Common myeloid progenitor, CD34-positive (primary cell): ENCODE results near the gene WDR90.

Experiments
- CTCF ChIA-PET: fragments of 350-600 bp; sonication (Branson Sonifier 250); formaldehyde crosslinking; loops from one replicate; lab custom pipeline; 2021; ENCODE audit warnings: antibody characterized with exemption; lab: Charles Lee
- POLR2A ChIA-PET: fragments of 350-600 bp; sonication (Branson Sonifier 250); formaldehyde crosslinking; loops from one replicate; lab custom pipeline; 2021; ENCODE audit warnings: antibody characterized with exemption; lab: Charles Lee
- DNase-seq, 3 donors: peaks; one replicate each; pipeline versions ENCODE4 v3.0.0 to v3.0.0-alpha.2; 2013
- H3K27ac ChIP-seq, 2 experiments: 1 replicate in 1 of 2; 2 replicates in 1 of 2; pipeline ENCODE4 v1.7.0; 2013; ENCODE audit warnings: inconsistent platforms in 2 of 2, low read length in 2 of 2, mild to moderate bottlenecking in 2 of 2, low read depth in 1 of 2, moderate library complexity in 1 of 2; ENCODE audit not compliant: severe bottlenecking in 2 of 2, insufficient read depth in 1 of 2, poor library complexity in 1 of 2
- H3K27me3 ChIP-seq, 5 experiments: replicated peaks in 2 of 5; 1 replicate in 3 of 5; 2 replicates in 2 of 5; pipeline versions ENCODE4 v1.6.1 to v1.7.0; 2013; ENCODE audit warnings: low read length in 4 of 5, mild to moderate bottlenecking in 2 of 5, moderate library complexity in 2 of 5, inconsistent platforms in 1 of 5; ENCODE audit not compliant: insufficient read depth in 5 of 5, control insufficient read depth in 4 of 5
- H3K36me3 ChIP-seq, 4 experiments: 1 replicate in 2 of 4; 2 replicates in 2 of 4; pipeline versions ENCODE4 v1.6.1 to v1.7.0; 2013; ENCODE audit warnings: low read length in 3 of 4, control low read depth in 1 of 4, mild to moderate bottlenecking in 1 of 4; ENCODE audit not compliant: control insufficient read depth in 4 of 4, insufficient read depth in 4 of 4
- H3K4me1 ChIP-seq, 4 experiments: 1 replicate in 3 of 4; 2 replicates in 1 of 4; pipeline versions ENCODE4 v1.6.1 to v1.7.1; 2013; ENCODE audit warnings: low read length in 3 of 4, mild to moderate bottlenecking in 3 of 4, control low read depth in 1 of 4, inconsistent platforms in 1 of 4, moderate library complexity in 1 of 4; ENCODE audit not compliant: control insufficient read depth in 4 of 4, insufficient read depth in 4 of 4; ENCODE audit errors: control extremely low read depth in 1 of 4
- H3K4me3 ChIP-seq, 7 experiments: 1 replicate in 4 of 7; 2 replicates in 3 of 7; pipeline versions ENCODE4 v1.5.1 to v1.7.0; 2013; ENCODE audit warnings: mild to moderate bottlenecking in 7 of 7, low read length in 6 of 7, moderate library complexity in 6 of 7, inconsistent platforms in 2 of 7, low read depth in 2 of 7, control low read depth in 1 of 7; ENCODE audit not compliant: insufficient read depth in 4 of 7, control insufficient read depth in 1 of 7; ENCODE audit errors: extremely low read depth in 1 of 7
- H3K9me3 ChIP-seq, 5 experiments: 1 replicate in 4 of 5; 2 replicates in 1 of 5; pipeline versions ENCODE4 v1.6.1 to v1.7.1; 2013; ENCODE audit warnings: low read length in 4 of 5, mild to moderate bottlenecking in 2 of 5, inconsistent platforms in 1 of 5, low read depth in 1 of 5, moderate library complexity in 1 of 5; ENCODE audit not compliant: control insufficient read depth in 4 of 5, insufficient read depth in 2 of 5; ENCODE audit errors: control extremely low read depth in 1 of 5
- WGBS: methylation state at CpG from one replicate; pipeline ENCODE4 v1.1.5; 2013; ENCODE audit not compliant: insufficient coverage; 5-methylcytosine and 5-hydroxymethylcytosine counted together

The WDR90 gene

GRCh38 chr16:657487-657886, 8.3 kb downstream of the WDR90 start:
- H3K27ac ChIP-seq: no peak overlapping the region
- H3K36me3 ChIP-seq: peaks cover 0 to 58% (median 19%) of the 10 kb centered on the region in 4 experiments
- 97% methylated on average over 19 of the region's 22 CpGs for WGBS
- H3K27me3 ChIP-seq: no peaks in the 10 kb centered on the region
- peaks cover 0 to 19% (median 16%) of the 10 kb centered on the region in 4 experiments for H3K4me1 ChIP-seq
- no peak for DNase-seq
- H3K9me3 ChIP-seq: no peaks in the 10 kb centered on the region
- ChIA-PET POLR2A (no interaction called here), CTCF (no interaction called here)
- no peak overlapping the region for H3K4me3 ChIP-seq

DNA sequence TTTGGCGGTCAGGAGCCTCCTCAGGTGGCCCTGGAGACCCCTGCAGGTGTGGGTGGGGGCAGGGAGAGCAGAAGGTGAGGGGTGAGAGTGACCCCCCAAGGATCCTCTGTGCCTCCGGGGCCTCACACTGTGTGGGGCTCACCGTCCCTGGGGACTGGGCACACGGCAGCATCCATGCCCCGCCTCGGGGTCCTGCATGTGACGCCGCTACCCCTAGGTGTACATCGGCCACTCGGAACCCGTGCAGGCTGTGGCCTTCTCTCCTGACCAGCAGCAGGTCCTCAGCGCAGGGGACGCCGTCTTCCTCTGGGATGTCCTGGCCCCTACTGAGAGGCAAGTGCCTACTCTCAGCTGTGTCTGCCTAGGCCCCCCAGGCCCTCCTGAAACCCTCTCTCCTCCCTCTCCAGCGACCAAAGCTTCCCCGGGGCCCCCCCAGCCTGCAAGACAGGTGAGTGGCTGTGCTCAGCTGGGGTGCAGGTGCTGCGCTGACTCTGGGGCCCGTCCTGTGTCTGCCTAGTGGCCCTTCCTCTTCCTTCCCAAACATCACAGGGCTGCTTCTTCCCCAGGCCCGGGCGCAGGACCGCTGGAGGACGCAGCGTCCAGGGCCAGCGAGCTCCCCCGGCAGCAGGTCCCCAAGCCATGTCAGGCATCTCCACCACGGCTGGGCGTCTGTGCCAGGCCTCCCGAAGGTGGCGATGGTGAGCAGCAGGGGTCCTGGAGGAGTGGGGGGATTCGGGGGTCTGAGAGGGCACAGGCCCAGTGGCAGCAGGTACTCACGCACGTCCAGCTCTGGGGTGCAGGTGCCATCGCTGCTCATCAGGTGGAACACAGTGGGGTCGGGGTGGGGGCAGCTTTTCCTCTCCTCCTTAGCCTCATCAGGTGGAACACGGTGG, 9.8 kb downstream of the WDR90 start:
- no peak overlapping the region for H3K4me3 ChIP-seq
- peaks cover 0 to 19% (median 16%) of the 10 kb centered on the region in 4 experiments for H3K4me1 ChIP-seq
- H3K36me3 ChIP-seq: peaks cover 0 to 49% (median 17%) of the 10 kb centered on the region in 4 experiments
- CTCF ChIA-PET: interaction anchor here (0.7 to 2.7 kb wide), 9 partner anchors 9 to 267 kb away, joined by 3 to 16 read pairs (median 3); partner anchors contain the start of genes METTL26 and WDR90
- H3K27me3 ChIP-seq: no peaks in the 10 kb centered on the region
- POLR2A ChIA-PET: interaction anchor here (0.6 kb wide), 1 partner anchor 76 kb away, joined by 3 read pairs; no protein-coding TSS in a partner anchor
- WGBS: 98% methylated on average over 32 of the region's 35 CpGs
- no peaks in the 10 kb centered on the region for H3K9me3 ChIP-seq
- H3K27ac ChIP-seq: no peak overlapping the region
- no peak for DNase-seq

DNA sequence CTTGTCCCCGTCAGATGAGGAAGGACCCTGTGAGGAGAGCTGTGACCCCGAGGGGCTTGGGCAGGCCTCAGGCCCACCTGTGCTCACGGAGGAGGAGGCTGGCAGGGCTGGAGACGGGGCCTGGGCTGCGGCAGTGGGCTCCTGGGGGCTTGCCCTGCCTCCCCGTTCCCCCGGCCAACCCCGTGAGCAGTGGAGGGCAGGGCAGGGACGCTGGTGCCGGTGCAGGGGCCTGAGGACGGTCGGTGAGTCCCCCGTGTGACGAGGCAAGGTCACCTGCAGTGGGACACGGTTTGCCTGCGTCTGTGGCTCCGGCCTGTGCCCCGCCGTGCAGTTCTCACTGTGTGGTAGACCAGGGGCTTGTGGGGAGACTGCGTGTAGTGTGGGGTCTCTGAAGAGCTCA, 10.5 kb downstream of the WDR90 start:
- Histone ChIP-seq H3K36me3 (peaks cover 0 to 47% (median 17%) of the 10 kb centered on the region in 4 experiments), H3K27ac (no peak overlapping the region), H3K4me3 (no peak overlapping the region), H3K27me3 (no peaks in the 10 kb centered on the region), H3K4me1 (peaks cover 0 to 19% (median 16%) of the 10 kb centered on the region in 4 experiments), H3K9me3 (no peaks in the 10 kb centered on the region)
- POLR2A ChIA-PET: interaction anchor here (1.4 kb wide), 1 partner anchor 9 kb away, joined by 3 read pairs; no protein-coding TSS in a partner anchor
- 97% methylated on average over 19 of the region's 20 CpGs for WGBS
- no peak for DNase-seq
- CTCF ChIA-PET: interaction anchor here (0.7 to 2.7 kb wide), 13 partner anchors 9 to 268 kb away, joined by 3 to 16 read pairs (median 3); partner anchors contain the start of genes METTL26 and WDR90

GRCh38 chr16:660132-660458, 10.9 kb downstream of the WDR90 start:
- CTCF ChIA-PET: interaction anchor here (0.7 to 2.7 kb wide), 14 partner anchors 10 to 268 kb away, joined by 3 to 16 read pairs (median 4); partner anchors contain the start of genes METTL26, RHBDL1 and WDR90
- POLR2A ChIA-PET: interaction anchor here (1.1 to 1.4 kb wide), 2 partner anchors 9 to 23 kb away, joined by 3 read pairs; no protein-coding TSS in a partner anchor

DNA sequence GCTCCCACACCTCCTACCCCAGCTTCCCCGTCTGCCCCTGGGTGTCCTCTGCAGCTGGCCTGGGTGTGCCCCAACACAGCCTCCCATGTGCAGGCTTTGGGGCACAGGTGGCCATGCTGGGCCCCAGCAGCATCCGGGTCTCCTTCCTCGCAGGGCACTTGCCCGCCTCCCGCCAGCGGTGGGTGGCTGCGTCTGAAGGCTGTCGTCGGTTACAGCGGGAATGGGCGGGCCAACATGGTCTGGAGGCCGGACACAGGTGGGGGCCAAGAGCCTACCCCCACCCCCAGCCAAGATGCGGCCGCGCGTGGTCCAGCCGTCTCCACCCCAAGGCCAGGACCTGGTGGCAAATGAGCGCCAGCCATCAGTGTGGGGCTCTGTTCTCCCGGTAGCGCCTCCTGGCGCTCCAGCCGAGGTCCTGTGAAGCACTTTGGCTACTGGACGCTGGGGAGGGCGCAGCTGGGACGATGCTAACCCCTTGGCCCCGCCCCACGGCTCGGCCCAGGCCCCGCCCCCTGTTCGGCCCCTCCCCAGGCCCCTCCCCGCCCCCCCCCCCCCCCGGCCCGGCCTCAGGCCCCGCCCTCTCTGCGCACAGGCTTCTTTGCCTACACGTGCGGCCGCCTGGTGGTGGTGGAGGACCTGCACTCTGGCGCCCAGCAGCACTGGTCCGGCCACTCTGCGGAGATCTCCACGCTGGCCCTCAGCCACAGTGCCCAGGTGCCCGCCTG, 11.5 kb downstream of the WDR90 start:
- peaks cover 0 to 38% (median 14%) of the 10 kb centered on the region in 4 experiments for H3K36me3 ChIP-seq
- WGBS: 19% methylated on average over 25 of the region's 43 CpGs
- peak overlapping the region in 4 of 7 experiments; percentile 15 to 74 (median 56) for H3K4me3 ChIP-seq
- DNase-seq: peak; percentile 83 to 93 (median 90)
- H3K27me3 ChIP-seq: no peaks in the 10 kb centered on the region
- POLR2A ChIA-PET: interaction anchor here (1.1 to 1.4 kb wide), 2 partner anchors 10 to 24 kb away, joined by 3 read pairs; no protein-coding TSS in a partner anchor
- peaks cover 0 to 19% (median 16%) of the 10 kb centered on the region in 4 experiments for H3K4me1 ChIP-seq
- peak overlapping the region in 1 of 2 experiments; percentile 1 for H3K27ac ChIP-seq
- CTCF ChIA-PET: interaction anchor here (0.6 to 2.7 kb wide), 16 partner anchors 10 to 269 kb away, joined by 3 to 16 read pairs (median 4); partner anchors contain the start of genes METTL26, RHBDL1 and WDR90
- H3K9me3 ChIP-seq: no peaks in the 10 kb centered on the region

More at GRCh38 chr16:660132-660458, 10.9 kb downstream of the WDR90 start:
- Histone ChIP-seq H3K27me3 (no peaks in the 10 kb centered on the region), H3K27ac (no peak overlapping the region), H3K9me3 (no peaks in the 10 kb centered on the region), H3K36me3 (peaks cover 0 to 44% (median 17%) of the 10 kb centered on the region in 4 experiments), H3K4me3 (peak overlapping the region in 4 of 7 experiments; percentile 15 to 74 (median 56)), H3K4me1 (peaks cover 0 to 19% (median 16%) of the 10 kb centered on the region in 4 experiments)
- 90% methylated on average over 2 of the region's 6 CpGs for WGBS
- DNase-seq: no peak

DNA sequence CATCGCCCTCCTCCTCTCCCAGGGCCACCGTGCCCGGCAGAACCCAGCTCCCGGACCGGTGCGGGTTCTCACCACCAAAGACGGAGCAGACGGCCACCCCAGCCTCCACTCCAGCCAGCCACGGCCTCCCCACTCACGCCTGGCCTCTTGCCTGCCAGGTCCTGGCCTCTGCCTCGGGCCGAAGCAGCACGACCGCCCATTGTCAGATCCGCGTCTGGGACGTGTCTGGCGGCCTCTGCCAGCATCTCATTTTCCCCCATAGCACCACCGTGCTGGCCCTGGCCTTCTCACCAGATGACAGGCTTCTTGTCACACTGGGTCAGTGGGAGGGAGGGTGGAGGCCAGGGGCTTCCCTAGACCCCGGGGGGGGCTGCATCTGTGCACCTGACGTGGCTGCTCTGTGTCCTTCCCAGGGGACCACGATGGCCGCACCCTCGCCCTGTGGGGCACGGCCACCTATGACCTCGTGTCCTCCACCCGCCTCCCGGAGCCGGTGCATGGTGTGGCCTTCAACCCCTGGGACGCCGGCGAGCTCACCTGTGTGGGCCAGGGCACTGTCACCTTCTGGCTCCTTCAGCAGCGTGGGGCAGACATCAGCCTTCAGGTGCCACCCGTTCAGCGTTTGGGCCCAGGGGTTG, 12.1 kb downstream of the WDR90 start:
- DNase-seq: no peak
- no peaks in the 10 kb centered on the region for H3K27me3 ChIP-seq
- H3K36me3 ChIP-seq: peaks cover 0 to 36% (median 14%) of the 10 kb centered on the region in 4 experiments
- no peaks in the 10 kb centered on the region for H3K9me3 ChIP-seq
- H3K4me1 ChIP-seq: peaks cover 0 to 19% (median 16%) of the 10 kb centered on the region in 4 experiments
- POLR2A ChIA-PET: interaction anchor here (1.1 to 1.4 kb wide), 2 partner anchors 11 to 25 kb away, joined by 3 read pairs; no protein-coding TSS in a partner anchor
- 81% methylated on average over 28 of the region's 35 CpGs for WGBS
- CTCF ChIA-PET: interaction anchor here (0.6 to 1.7 kb wide), 10 partner anchors 10 to 86 kb away, joined by 3 to 6 read pairs (median 4); partner anchors contain the start of gene RHBDL1
- H3K4me3 ChIP-seq: peak overlapping the region in 2 of 7 experiments; percentile 26 to 42
- H3K27ac ChIP-seq: peak overlapping the region in 1 of 2 experiments; percentile 1
